Renal pelvis (tissue), 12 donors: ENCODE measurements around the gene ESCO1. TPM values are rescaled to one million over a fixed set of nuclear protein-coding genes. Genes with fewer than 3 reads are reported as not detected.
"Not testable (repeated sequence)": the region's sequence is repeated elsewhere in the genome, so short reads cannot be mapped to it uniquely, and the experiment has no call there.

Source experiments
- DNase-seq: peaks from one replicate; pipeline ENCODE4 v3.0.0-alpha.2; 2013
- long read RNA-seq, 16 experiments: transcript quantifications; one replicate each; lab custom pipeline, GENCODE V29; 2026
- polyA plus RNA-seq, 3 donors: library from polyadenylated mRNA; unstranded; fragments of 120-200 nt; gene quantifications; one replicate each; pipeline ENCODE4 v1.2.1, GENCODE V29; 2013; ENCODE audit not compliant: insufficient read length in 3 of 3

The ESCO1 gene, protein sequence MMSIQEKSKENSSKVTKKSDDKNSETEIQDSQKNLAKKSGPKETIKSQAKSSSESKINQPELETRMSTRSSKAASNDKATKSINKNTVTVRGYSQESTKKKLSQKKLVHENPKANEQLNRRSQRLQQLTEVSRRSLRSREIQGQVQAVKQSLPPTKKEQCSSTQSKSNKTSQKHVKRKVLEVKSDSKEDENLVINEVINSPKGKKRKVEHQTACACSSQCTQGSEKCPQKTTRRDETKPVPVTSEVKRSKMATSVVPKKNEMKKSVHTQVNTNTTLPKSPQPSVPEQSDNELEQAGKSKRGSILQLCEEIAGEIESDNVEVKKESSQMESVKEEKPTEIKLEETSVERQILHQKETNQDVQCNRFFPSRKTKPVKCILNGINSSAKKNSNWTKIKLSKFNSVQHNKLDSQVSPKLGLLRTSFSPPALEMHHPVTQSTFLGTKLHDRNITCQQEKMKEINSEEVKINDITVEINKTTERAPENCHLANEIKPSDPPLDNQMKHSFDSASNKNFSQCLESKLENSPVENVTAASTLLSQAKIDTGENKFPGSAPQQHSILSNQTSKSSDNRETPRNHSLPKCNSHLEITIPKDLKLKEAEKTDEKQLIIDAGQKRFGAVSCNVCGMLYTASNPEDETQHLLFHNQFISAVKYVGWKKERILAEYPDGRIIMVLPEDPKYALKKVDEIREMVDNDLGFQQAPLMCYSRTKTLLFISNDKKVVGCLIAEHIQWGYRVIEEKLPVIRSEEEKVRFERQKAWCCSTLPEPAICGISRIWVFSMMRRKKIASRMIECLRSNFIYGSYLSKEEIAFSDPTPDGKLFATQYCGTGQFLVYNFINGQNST
- polyA plus RNA-seq = 10 to 100 TPM; 22.5 to 25.2 (median 24.2) TPM
- long read RNA-seq, donor 1, full-length matches to known transcripts = 1 of 22 reads
- long read RNA-seq, donor 1, partial matches to known transcripts = 21 of 22 reads
- long read RNA-seq, donor 1, other reads (novel, unspliced or antisense) = 0 of 22 reads
- long read RNA-seq, donor 2, partial matches to known transcripts = 27 of 27 reads
- long read RNA-seq, donor 2, other reads (novel, unspliced or antisense) = 0 of 27 reads
- long read RNA-seq, donor 3, partial matches to known transcripts = 24 of 24 reads
- long read RNA-seq, donor 3, other reads (novel, unspliced or antisense) = 0 of 24 reads
- long read RNA-seq, donor 4, full-length matches to known transcripts = 1 of 10 reads
- long read RNA-seq, donor 4, partial matches to known transcripts = 9 of 10 reads
- long read RNA-seq, donor 4, other reads (novel, unspliced or antisense) = 0 of 10 reads
- long read RNA-seq, donor 5, full-length matches to known transcripts = 1 of 1 reads
- long read RNA-seq, donor 5, partial matches to known transcripts = 0 of 1 reads
- long read RNA-seq, donor 5, other reads (novel, unspliced or antisense) = 0 of 1 reads
- long read RNA-seq, donor 6, full-length matches to known transcripts = 2 of 336 reads
- long read RNA-seq, donor 6, partial matches to known transcripts = 116 of 336 reads
- long read RNA-seq, donor 6, other reads (novel, unspliced or antisense) = 218 of 336 reads
- long read RNA-seq, donor 7, partial matches to known transcripts = 24 of 24 reads
- long read RNA-seq, donor 7, other reads (novel, unspliced or antisense) = 0 of 24 reads
- long read RNA-seq, donor 8, partial matches to known transcripts = 12 of 12 reads
- long read RNA-seq, donor 8, other reads (novel, unspliced or antisense) = 0 of 12 reads
- long read RNA-seq, donor 9, partial matches to known transcripts = 29 of 29 reads
- long read RNA-seq, donor 9, other reads (novel, unspliced or antisense) = 0 of 29 reads
- long read RNA-seq, donor 10, partial matches to known transcripts = 34 of 34 reads
- long read RNA-seq, donor 10, other reads (novel, unspliced or antisense) = 0 of 34 reads
- long read RNA-seq, donor 11, full-length matches to known transcripts = 1 of 14 reads
- long read RNA-seq, donor 11, partial matches to known transcripts = 13 of 14 reads
- long read RNA-seq, donor 11, other reads (novel, unspliced or antisense) = 0 of 14 reads
- long read RNA-seq, donor 12, full-length matches to known transcripts = 1 of 46 reads
- long read RNA-seq, donor 12, partial matches to known transcripts = 45 of 46 reads
- long read RNA-seq, donor 12, other reads (novel, unspliced or antisense) = 0 of 46 reads
- long read RNA-seq, donor 13, partial matches to known transcripts = 18 of 18 reads
- long read RNA-seq, donor 13, other reads (novel, unspliced or antisense) = 0 of 18 reads
- long read RNA-seq, donor 14 = 0 reads
- long read RNA-seq, donor 15 = 0 reads
- long read RNA-seq, donor 16, partial matches to known transcripts = 13 of 13 reads
- long read RNA-seq, donor 16, other reads (novel, unspliced or antisense) = 0 of 13 reads

DNA sequence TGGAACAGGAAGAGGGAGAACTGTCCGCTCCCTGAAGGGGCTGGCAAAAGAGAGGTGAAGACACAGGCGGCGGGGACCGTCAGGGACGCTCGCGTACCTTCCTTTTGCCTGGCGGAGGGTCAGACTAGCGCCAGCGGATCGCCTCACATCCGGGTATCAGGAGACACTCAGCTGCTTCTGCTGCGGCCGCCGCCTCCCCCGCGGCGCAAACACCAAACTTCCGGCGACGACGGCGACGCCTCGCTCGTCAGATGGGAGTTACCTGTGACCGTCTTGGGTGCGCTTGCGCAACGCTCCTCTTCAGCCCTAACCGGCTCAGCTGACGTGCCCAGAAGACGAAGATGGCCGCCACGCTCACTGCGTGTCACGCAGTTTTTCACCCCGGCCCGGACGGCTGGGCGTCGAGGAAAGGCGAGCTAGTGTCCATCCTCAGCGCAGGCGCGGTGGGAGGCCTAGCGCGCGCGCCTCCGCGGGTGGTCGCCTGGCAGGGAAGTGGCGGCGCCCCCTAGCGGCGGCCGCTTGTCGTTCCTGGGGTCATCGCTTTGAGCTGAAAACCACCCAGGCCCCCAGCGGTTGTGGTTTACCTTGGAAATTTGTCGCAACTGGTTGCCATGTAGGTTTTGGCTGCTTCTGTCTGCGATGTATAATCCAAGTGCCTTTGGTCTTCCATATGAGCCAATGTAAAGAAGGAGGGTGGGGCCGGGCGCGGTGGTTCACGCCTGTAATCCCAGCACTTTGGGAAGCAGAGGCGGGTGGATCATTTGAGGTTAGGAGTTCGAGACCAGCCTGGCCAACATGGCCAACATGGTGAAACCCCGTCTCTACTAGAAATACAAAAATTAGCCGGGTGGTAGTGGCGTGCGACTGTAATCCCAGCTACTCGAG, at the start of gene ESCO1:
ESCO1 (minus strand) TSS at position 179 of the 885 bp plus-strand sequence. CDS start 25,861 bp downstream, outside the sequence.
- DNase-seq = peak; percentile 95

DNA sequence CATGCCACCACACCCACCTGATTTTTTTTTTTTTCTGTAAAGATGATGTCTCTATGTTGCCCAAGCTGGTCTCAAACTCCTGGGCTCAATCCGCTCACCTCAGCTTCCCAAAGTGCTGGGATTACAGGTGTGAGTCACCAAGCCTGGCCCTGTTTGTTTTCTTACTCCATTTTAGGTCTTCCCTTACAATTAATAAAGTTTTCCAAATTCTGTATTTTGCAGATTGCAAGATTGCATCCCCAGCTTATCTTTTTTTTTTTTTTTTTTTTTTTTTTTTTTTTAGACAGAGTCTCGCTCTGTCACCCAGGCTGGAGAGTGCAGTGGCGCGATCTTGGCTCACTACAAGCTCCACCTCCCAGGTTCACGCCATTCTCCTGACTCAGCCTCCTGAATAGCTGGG, 39.9 kb upstream of the ESCO1 start:
- not testable (repeated sequence) for DNase-seq

DNA sequence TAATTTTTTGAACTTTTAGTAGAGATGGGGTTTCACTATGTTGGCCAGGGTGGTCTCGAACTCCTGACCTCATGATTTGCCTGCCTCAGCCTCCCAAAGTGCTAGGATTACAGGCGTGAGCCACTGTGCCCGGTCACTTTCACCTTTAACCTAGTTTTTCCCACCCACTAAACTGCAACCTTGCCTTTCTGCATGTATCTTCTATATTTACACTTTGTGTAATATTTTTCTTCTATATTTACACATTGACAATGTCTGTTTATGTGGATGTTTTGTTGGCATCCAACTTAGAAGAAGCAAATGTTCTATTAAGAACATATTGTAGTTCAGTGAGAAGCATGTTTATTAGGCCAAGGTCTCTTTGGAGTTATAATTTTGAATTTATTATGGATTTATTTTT, 38.3 kb upstream of the ESCO1 start:
- DNase-seq = no peak

DNA sequence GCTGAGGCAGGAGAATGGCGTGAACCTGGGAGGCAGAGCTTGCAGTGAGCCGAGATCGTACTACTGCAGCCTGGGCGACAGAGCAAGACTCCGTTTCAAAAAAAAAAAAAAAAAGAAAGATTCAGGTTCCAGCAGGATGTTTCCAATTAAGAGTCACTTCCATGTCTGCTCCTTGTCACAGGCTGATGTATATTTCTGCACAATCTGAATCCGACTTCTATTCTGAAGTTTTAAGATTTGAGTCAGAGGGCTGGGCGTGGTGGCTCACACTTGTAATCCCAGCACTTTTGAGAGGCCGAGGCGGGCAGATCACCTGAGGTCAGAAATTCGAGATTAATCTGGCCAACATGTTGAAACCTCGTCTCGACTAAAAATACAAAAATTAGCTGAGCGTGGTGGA, 36.3 kb upstream of the ESCO1 start:
- no peak for DNase-seq

DNA sequence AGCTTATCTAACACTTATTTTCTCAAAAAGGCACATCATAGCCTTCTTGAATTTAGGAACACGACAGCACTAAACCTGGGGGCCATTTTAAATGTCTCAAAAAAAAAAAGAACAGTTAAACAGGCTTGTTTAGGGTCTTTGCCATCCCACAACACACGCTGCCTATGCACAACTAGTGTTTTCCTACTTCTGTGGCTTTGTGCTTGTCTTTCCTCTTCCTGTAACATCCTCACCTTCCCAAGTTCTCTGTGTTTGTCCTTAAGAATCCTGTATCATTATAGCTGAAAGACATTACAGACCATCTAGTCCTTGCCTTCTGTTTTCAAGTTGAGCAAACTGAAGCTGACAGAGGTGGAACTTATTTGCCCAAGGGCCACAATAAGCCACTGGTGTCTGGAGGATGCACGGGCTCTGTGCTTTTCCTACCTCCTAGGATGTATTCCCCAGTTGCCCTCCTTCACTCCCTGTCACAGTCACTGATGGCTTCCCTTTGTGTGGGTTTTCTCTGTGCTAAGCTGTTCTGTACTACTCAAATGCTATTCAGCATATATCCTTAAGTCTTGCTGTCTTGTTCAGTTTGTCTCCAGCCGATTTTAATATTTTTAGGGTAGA, 34.2 kb upstream of the ESCO1 start:
- DNase-seq = no peak

DNA sequence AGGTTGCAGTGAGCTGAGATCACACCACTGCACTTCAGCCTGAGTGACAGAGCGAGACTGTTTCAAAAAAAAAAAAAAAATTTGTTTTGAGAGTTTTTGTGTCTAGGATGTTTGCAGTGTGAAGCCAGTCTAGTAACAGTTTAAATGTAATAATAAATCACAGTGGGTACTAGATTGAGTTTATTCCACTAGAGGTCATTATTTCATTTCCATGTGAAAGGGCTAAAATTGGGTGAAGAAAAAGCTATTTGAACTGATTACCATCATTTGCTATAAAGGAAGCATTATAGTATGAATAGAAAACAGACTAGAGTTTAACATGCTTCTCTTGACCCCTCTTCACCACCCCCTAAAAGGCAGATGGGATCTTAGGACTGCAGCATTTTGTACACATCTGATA, 31.9 kb upstream of the ESCO1 start:
- no peak for DNase-seq

DNA sequence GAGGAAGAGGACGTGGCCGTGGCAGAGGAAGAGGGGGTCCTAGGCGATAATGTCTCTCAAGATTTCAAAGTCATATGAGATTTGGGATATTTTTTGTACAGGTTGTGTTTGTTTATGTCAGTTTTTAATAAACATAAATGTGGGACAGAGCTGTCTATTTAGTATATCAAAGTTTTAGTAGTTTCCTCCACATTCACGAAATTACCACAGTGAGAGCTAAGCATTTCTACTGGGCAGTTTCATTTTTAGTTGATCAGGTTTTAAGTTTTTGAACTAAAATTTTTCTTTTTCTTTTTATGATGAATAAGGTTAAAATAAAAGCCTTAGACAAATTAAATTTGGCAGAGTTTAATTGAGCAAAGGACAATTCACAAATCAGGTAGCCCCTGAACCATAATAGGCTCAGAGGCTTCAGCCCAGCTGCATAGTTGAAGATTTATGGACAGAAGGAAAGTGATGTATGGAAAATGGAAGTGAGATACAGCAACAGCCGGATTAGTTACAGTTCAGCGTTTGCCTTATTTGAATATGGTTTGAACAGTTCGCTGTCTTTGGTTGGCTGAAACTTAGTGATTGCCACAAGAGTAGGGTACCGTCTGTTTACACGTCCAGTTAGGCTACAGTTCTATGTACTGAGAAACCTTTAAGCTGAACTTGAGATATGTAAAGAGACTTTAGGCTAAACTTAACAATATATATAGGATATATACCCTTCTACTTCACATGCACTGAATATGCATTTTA, 28.8 kb upstream of the ESCO1 start:
- no peak for DNase-seq

DNA sequence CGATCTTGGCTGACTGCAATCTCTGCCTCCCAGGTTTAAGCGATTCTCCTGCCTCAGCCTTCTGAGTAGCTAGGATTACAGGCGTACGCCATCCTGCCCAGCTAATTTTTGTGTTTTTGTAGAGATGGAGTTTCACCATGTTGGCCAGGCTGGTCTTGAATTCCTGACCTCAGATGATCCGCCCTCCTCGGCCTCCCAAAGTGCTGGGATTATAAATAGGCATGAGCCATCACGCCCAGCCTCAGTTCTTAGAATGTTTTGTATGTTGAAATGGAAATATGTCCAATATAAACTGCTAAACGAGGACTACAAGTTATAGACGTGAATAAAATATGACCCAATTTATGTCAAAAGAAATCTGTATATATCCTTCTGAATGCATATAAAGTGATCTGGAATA, 21.1 kb upstream of the ESCO1 start:
- DNase-seq = not testable (repeated sequence)

DNA sequence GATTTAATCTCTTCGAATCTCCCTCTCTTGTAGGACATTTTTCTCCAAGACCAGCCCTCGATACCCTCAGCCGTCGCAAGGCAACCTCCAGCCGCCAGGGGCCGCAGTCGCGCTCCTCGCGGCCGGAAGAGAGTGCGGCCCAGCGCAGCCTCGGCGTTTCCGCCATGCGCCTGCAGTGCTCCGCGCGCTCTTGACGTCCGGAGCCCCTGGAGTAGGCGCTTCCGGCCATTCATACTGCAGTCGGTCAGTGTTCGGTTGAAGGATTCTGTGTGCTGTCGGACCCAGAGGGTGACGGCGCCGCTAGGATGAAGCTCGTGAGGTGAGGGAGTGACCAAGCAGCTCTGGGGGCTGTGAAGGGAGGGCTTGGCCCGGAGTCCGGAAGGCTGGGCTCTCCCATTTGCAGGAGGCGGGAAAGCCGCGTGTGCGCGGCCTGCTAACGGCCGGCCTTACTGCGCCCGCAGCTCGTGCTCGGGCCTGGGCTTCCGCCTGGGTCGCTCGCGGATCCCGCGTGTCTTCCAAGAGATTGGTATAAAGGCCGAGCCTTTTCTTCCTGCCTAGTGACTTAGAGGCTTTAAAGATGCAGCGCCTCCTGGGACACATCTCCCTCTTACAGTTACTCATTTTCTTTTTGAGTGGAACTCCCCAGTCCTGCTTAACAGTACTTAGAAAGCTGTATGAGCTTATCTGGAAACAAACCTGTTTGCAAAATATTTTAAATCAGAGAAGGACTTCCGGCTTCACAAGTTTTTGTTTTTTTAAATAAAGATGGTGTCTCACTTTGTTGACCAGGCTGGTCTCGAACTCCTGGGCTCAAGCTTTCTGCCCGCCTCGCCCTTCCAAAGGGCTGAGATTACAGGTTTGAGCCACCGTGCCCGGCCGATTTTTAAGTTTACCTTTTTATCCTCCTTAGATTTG, 11.9 kb upstream of the ESCO1 start, which contains the start of gene SNRPD1:
SNRPD1 (plus strand) TSS at position 190 of the 915 bp plus-strand sequence; CDS start at position 306, 116 bp downstream.
- DNase-seq = peak; percentile 90

DNA sequence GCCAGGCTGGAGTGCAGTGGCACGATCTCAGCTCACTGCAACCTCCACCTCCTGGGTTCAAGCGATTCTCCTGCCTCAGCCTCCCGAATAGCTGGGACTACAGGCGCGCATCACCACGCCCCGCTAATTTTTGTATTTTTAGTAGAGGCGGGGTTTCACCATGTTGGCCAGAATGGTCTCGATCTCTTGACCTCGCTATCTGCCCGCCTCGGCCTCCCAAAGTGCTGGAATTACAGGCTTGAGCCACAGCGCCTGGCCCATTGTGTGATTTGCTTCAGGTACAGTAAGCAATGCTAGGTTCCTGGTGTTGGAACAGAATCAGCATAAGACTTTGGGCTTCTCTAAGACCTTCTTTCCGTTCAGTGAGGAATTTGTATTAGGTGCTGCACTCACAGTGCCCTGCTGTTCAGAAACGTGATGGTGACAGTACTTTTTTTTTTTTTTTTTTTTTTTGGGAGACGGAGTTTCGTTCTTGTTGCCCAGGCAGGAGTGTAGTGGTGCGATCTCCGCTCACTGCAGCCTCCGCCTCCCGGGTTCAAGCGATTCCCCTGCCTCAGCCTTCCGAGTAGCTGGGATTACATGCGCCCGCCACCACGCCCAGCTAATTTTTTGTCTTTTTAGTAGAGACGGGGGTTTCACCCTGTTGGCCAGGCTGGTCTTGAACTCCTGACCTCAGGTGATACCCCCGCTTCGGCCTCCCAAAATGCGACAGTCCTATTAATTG, 11.1 kb upstream of the ESCO1 start:
- not testable (repeated sequence) for DNase-seq

DNA sequence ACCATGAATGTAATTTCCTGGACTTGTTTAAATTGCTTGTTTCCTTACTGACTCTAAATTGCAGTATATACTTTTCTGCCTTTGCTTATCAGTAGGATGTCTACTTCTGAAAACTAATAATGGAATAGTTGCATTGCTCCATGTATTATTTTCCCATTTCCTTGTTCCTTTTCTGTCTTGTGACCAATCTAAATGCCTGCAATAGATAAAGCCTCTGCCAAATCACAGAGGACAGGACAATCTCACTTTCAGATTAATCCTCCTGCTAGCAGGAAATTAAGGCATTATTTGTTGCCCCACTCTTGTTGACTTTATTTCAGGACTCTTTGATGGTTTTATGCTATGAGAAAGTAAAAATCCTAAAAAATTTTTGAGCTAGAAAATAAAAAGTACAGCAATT, 4.7 kb upstream of the ESCO1 start:
- no peak for DNase-seq

DNA sequence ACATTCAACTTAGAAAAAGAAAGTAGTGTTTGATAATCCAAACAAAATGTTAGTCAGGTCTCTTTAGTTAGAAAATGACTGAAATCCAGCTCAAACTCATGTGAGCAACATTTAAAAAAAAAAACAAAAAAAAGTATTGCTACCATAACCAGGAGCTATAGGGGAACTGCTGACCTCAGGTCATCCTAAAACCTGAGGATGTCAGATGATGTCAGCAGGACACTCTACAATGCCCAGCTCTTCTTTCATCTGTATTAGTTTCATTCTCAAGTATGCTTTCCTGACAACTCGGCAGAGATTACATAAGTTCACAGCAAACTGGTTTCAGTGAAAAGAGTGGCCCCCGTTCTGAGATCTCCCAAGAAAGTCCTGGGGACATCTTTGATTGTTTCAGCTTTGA, 4.2 kb upstream of the ESCO1 start:
- DNase-seq = no peak

DNA sequence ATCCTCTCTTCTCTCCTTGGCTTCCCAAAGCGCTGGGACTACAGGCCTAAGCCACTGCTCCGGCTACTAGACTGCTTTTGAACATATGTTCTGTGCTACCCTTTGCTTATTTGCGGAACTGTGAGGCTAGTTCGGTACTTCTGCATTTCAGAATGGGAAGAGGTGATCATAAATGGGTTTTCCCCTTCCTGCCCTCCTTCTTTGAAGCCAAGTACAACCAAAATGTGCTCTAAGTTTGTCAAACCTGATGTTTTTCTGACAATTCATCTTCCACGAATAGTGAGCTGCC, 1.7 kb upstream of the ESCO1 start:
- DNase-seq = no peak

DNA sequence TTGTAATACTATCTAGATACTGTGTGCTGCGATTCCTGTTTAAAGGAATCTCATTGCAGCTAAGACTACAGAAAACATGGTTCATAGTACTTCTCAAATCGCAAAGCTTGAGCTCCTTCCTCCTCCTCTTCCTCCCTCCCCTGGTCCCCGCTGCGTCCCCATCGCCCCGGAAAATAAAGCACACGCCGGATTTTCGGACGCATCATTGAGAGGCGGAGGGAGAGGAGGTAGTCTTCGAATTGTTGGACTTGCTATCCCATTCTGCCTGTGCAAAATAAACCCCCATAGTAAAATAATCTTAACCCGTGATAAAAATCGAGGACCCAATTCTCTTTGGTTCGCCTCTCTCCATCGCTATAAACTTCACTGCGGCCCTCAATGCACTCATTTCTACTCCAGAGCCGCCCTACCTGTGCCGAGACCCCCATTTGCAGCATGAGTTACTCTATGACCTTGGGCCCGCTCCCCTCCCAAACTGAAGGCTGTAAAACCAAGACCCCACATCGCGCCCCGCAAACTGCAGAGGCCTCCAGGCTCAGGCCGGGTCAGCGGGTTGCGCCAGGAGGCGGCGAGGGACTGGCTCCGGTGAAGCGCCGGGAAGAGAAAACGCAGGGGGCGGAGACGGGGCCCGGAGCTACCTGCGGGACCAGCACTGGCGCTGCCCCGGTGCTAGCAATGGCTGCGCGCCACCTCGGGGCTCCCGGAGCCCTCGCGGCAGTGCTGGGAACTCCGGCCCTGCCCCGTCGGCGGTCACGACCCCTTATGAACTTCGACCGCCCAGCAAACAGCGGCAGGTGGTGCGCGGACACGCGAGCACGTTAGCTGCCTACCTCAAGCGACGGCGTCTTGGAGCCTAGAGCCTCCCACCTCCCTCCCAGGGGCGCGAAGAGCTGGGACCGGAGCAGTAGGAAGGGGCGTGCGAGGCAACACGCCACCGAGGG, 649 bp downstream of the ESCO1 start:
- peak; percentile 28 for DNase-seq
